ENCODE measurements around the gene PEDS1.

GRCh38 chr20:50199703-50200102, 46.2 kb upstream of the PEDS1 start:
- no peak for TF ChIP-seq CTCF (IDR thresholded peaks at IDR 0.05; ENCODE audit: insufficient read depth, low read depth, low read length)
- no peak for TF ChIP-seq EZH2 (IDR thresholded peaks at IDR 0.05; ENCODE audit: insufficient read depth, low read length)
